Activated CD8-positive, alpha-beta T cell treated with anti-CD3 and anti-CD28 coated beads for 36 hours (primary cell): Measurements from ENCODE around the gene BCAR3. TPM values are rescaled to one million over a fixed set of nuclear protein-coding genes. Genes with fewer than 3 reads are reported as not detected.

Source experiments
- ATAC-seq: fragments of 200-7000 bp; cut with Tn5 transposase; one replicate; pipeline ENCODE4 v1.10.0; 2021; ENCODE audit warnings: mild to moderate bottlenecking, moderate library complexity
- CTCF ChIA-PET: fragments of 350-600 bp; sonication (Branson Sonifier 250); formaldehyde crosslinking; loops from one replicate; lab custom pipeline; 2021; ENCODE audit warnings: antibody characterized with exemption; lab: Charles Lee
- POLR2A ChIA-PET: fragments of 350-600 bp; sonication (Branson Sonifier 250); formaldehyde crosslinking; loops from one replicate; lab custom pipeline; 2021; ENCODE audit warnings: antibody characterized with exemption; lab: Charles Lee
- DNase-seq: peaks from one replicate; pipeline ENCODE4 v3.0.0-alpha.2; 2020
- H3K27ac Mint-ChIP-seq: one replicate; pipeline ENCODE4 v1.8.0; 2021; ENCODE audit warnings: mild to moderate bottlenecking, mixed read lengths
- H3K27me3 Mint-ChIP-seq: one replicate; pipeline ENCODE4 v1.8.0; 2021; ENCODE audit warnings: mixed read lengths
- H3K36me3 Mint-ChIP-seq: one replicate; pipeline ENCODE4 v1.8.0; 2021; ENCODE audit warnings: low read depth, mixed read lengths
- H3K4me1 Mint-ChIP-seq: one replicate; pipeline ENCODE4 v1.8.0; 2021; ENCODE audit warnings: low read depth, mixed read lengths
- H3K4me3 Mint-ChIP-seq: one replicate; pipeline ENCODE4 v1.8.0; 2021; ENCODE audit warnings: mild to moderate bottlenecking, moderate library complexity, mixed read lengths
- H3K9me3 Mint-ChIP-seq: one replicate; pipeline ENCODE4 v1.8.0; 2021; ENCODE audit warnings: mixed read lengths
- intact Hi-C: fragments of 100-400 bp; cut with micrococcal nuclease; formaldehyde crosslinking; loops from one replicate; pipeline ENCODE4 v1.10.0; 2022
- total RNA-seq, 2 experiments: library from RNA; stranded (reverse); gene quantifications; one replicate each; pipeline ENCODE4 v1.2.3, GENCODE V29; 2021
- TF ChIP-seq, protein P1 (sequence below): fragments of 200-600 bp; IDR thresholded peaks from one replicate; pipeline ENCODE4 v1.8.0; 2022; ENCODE audit warnings: antibody characterized with exemption, mild to moderate bottlenecking

Gene BCAR3
- total RNA-seq, 2 experiments from 2014 or later, result 0.51 to 0.70 TPM

DNA sequence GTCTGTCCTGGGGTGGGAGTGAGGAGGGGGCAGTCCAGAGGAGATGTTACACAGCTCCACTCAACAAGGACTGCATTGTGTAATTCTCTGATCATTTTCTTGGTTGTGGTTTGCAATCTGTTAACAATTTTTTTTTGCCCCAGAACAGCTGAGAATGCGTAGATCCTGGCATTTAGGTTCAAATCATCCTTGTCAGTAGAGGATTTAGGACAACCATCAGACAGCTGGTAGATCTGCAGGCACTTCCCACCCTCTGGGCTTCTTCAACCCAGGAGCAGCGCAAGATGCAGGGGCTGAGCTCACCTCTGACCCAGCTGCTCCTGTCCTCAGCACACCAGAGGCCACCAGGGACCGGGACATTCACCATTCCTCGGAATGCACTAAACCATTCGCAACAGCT lies 13.5 kb downstream of the BCAR3 start:
- ChIA-PET POLR2A (no interaction called here), CTCF (no interaction called here)
- intact Hi-C loops, result no loop called here
- Mint-ChIP-seq H3K9me3 (no peaks in the 10 kb centered on the region), H3K27me3 (peaks cover 4% of the 10 kb centered on the region), H3K4me1 (no peaks in the 10 kb centered on the region), H3K36me3 (no peaks in the 10 kb centered on the region), H3K4me3 (no peak overlapping the region), H3K27ac (no peak overlapping the region)
- DNase-seq, result no peak
- no peak for ATAC-seq
- TF ChIP-seq, protein P1, sequence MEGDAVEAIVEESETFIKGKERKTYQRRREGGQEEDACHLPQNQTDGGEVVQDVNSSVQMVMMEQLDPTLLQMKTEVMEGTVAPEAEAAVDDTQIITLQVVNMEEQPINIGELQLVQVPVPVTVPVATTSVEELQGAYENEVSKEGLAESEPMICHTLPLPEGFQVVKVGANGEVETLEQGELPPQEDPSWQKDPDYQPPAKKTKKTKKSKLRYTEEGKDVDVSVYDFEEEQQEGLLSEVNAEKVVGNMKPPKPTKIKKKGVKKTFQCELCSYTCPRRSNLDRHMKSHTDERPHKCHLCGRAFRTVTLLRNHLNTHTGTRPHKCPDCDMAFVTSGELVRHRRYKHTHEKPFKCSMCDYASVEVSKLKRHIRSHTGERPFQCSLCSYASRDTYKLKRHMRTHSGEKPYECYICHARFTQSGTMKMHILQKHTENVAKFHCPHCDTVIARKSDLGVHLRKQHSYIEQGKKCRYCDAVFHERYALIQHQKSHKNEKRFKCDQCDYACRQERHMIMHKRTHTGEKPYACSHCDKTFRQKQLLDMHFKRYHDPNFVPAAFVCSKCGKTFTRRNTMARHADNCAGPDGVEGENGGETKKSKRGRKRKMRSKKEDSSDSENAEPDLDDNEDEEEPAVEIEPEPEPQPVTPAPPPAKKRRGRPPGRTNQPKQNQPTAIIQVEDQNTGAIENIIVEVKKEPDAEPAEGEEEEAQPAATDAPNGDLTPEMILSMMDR, result no peak

DNA sequence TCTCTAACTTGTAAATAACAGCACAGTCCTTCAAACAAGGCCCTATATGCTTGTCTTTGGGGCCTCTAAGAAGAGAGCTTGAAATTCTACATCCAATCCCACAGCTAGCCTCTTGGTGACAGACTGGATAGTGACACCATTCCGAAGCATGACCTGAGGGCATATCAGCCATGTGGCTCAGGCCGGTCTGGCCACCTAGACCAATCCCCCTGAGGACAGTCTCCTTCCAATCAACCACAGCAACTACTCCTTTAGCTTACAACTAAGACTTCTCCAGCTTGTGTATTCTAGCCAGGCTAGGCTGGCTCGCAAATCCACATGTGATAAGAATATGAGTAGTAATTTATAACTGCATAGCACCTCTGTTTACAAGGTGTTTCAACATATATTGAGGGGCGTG lies 14.0 kb downstream of the BCAR3 start:
- CTCF ChIA-PET, result interaction anchor here (0.6 to 2.0 kb wide), 2 partner anchors 22 to 23 kb away, joined by 3 to 6 read pairs; no protein-coding TSS in a partner anchor
- Mint-ChIP-seq H3K27me3 (peaks cover 4% of the 10 kb centered on the region), H3K4me3 (no peak overlapping the region), H3K27ac (no peak overlapping the region), H3K36me3 (no peaks in the 10 kb centered on the region), H3K4me1 (no peaks in the 10 kb centered on the region), H3K9me3 (no peaks in the 10 kb centered on the region)
- POLR2A ChIA-PET, result no interaction called here
- no peak for ATAC-seq
- TF ChIP-seq, protein P1, result no peak
- DNase-seq, result no peak
- intact Hi-C loops, result no loop called here

- Mint-ChIP-seq H3K4me3 (no peak overlapping the region), H3K9me3 (no peaks in the 10 kb centered on the region), H3K4me1 (no peaks in the 10 kb centered on the region), H3K27me3 (peaks cover 4% of the 10 kb centered on the region), H3K36me3 (no peaks in the 10 kb centered on the region), H3K27ac (no peak overlapping the region)
- intact Hi-C loops, result no loop called here
- DNase-seq (no peak), ATAC-seq (no peak)
- CTCF ChIA-PET, result interaction anchor here (0.6 to 2.0 kb wide), 4 partner anchors 23 to 147 kb away, joined by 3 to 6 read pairs (median 4); no protein-coding TSS in a partner anchor
- TF ChIP-seq, protein P1, result no peak
- POLR2A ChIA-PET, result no interaction called here
Measured at GRCh38 chr1:93666613-93667384, 14.8 kb downstream of the BCAR3 start.

DNA sequence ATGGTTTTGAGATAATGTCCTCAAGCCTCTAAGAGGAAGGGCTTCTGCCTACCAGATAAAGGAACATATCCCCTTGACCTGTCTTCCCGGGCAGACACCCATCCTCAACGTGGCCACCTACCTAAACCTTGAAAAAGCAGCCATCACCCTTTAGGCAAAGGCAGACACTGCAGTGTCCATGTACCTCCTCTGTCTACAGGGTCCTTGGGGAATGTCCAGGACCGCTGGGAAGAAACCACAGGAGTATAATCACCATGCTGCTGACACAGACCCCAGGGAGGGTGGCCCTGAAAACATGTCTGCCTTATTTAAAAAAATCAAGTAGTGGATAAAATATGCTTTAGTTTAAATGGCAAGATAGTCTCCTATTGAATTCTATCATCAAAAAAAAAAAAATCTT lies 16.6 kb downstream of the BCAR3 start:
- Mint-ChIP-seq H3K36me3 (no peaks in the 10 kb centered on the region), H3K4me3 (no peak overlapping the region), H3K27me3 (peaks cover 4% of the 10 kb centered on the region), H3K9me3 (no peaks in the 10 kb centered on the region), H3K4me1 (no peaks in the 10 kb centered on the region), H3K27ac (no peak overlapping the region)
- ChIA-PET CTCF (no interaction called here), POLR2A (no interaction called here)
- ATAC-seq (no peak), DNase-seq (no peak)
- TF ChIP-seq, protein P1, result no peak
- intact Hi-C loops, result no loop called here

DNA sequence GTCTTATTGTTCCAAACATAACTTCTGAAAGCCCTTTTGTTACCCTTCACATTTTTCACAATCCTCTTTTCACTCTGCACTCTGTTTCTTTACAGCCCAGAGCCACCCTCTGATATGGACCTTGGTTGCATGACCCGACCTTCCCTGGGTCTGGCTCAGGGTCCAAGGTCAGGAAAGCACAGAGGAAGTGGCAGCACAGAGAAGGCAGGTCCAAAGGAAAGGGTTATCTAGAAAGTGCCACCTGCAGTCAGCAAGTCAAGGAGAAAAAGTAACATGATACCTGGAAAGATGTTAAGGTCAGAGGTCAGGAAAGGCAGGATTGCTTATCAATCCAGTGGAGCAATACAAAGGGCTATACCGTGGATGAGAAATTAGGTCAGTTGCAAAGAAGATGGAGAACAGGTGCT lies 18.4 kb downstream of the BCAR3 start:
- no peaks in the 10 kb centered on the region for H3K9me3 Mint-ChIP-seq
- CTCF ChIA-PET, result interaction anchor here (0.9 to 1.0 kb wide), 2 partner anchors 9 to 151 kb away, joined by 3 read pairs; no protein-coding TSS in a partner anchor
- DNase-seq (no peak), ATAC-seq (no peak)
- no peak overlapping the region for H3K4me3 Mint-ChIP-seq
- TF ChIP-seq, protein P1, result no peak
- H3K36me3 Mint-ChIP-seq, result no peaks in the 10 kb centered on the region
- no peak overlapping the region for H3K27ac Mint-ChIP-seq
- POLR2A ChIA-PET, result no interaction called here
- intact Hi-C loops, result no loop called here
- peaks cover 4% of the 10 kb centered on the region for H3K27me3 Mint-ChIP-seq
- no peaks in the 10 kb centered on the region for H3K4me1 Mint-ChIP-seq
